ENCODE data around the gene DCTN4.
"Not testable (repeated sequence)": the region's sequence is repeated elsewhere in the genome, so short reads cannot be mapped to it uniquely, and the experiment has no call there.

Gene DCTN4

GRCh38 chr5:150758531-150759333 lies at the start of gene DCTN4:
Gene DCTN4 (minus strand): TSS chr5:150759017. CDS start chr5:150758993, 24 bp downstream.
- DNase-seq: peak; percentile 96

DNA sequence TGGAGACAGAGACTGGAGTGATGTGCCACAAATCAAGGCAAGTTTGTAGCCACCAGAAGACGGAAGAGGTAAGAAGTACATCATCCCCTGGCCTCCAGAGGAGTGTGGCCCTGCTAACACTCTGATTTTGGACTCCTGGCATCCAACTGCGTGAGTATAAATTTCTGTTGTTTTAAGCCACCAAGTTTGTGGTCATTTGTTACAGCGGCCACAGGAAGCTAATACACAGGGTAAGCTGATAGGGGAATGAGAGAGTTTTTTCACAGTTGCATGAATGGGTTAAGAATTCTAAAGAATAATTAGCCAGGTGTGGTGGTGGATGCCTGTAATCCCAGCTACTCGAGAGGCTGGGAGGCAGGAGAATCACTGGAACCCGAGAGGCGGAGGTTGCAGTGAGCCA lies 45.6 kb upstream of the DCTN4 start:
- no peak for DNase-seq

GRCh38 chr5:150801117-150801927 lies 42.5 kb upstream of the DCTN4 start:
- DNase-seq: peak; percentile 66

GRCh38 chr5:150797384-150797783 lies 38.6 kb upstream of the DCTN4 start:
- DNase-seq: no peak

DNA sequence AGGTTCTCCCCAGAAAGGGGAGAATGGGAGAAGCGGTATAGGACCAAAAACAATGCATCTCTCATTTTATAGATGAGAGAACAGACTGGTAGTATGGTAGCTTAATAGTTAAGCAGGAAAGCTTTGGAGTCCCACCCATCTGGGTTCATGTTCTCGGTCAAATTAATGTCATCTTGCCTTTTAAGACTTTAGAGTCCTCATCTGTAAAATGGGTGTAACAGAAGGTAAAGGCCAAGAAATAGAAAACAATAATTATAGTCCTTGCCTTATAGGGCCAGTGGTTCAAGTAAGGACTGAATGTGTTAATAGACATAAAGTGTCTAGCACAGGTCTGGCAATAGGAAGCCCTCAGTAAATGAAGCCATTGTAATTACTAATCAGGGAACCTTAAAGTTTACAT lies 36.1 kb upstream of the DCTN4 start:
- DNase-seq: no peak

- DNase-seq: not testable (repeated sequence)
Observed at GRCh38 chr5:150793423-150793888, 34.6 kb upstream of the DCTN4 start.

DNA sequence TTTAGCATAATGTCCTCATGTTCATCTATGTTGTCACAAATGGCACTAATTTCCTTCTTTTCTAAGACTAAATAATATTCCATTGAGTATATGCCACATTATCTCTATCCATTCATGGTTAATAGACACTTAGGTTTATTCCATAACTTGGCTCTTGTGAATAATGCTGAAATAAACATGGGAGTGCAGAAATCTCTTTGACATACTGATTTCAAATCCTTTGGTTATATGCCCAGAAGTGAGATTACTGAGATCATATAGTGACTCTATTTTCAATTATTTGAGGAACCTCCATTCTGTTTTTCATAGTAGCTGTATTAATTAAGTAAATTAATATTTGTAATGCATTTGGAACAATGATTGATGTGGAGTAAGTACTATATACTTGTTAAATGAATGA lies 32.7 kb upstream of the DCTN4 start:
- no peak for DNase-seq

DNA sequence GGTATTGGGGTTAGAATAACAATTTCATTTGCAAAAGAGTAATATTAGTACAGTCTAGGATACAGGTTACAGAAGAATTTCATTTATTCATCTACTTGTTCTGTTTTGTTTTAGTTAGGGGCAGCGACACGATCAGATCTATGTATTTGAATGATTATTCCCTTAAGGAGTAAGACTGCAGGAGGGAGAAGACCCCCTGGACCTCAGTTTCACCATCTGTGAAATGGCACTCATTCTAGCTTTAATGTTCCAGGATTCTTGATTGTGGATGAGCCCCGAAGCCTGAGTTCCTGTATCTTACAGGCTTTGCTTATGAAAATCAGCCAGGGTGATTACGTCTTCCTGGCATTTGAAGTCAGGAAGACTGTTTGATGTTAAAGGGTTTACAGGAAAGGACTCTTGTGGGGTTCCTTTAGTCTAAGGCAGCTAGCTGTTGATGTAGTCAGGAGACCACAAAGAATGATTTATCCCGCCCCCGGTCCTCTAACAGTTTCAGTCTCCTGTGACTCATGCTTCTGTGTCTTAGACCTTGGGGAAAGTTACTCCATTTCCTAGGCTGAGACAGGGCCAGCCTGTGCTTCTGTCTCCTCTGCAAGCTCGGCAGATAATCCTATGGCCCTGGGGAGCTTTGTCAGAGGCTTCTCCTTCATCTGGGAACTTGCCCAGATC lies 31.3 kb upstream of the DCTN4 start:
- peak; percentile 57 for DNase-seq

GRCh38 chr5:150789450-150789849 lies 30.6 kb upstream of the DCTN4 start:
- no peak for DNase-seq

- DNase-seq: no peak
Observed at GRCh38 chr5:150788977-150789376, 30.2 kb upstream of the DCTN4 start.

GRCh38 chr5:150787656-150788055 lies 28.8 kb upstream of the DCTN4 start:
- no peak for DNase-seq

- DNase-seq: no peak
Observed at GRCh38 chr5:150786876-150787275, 28.1 kb upstream of the DCTN4 start.

DNA sequence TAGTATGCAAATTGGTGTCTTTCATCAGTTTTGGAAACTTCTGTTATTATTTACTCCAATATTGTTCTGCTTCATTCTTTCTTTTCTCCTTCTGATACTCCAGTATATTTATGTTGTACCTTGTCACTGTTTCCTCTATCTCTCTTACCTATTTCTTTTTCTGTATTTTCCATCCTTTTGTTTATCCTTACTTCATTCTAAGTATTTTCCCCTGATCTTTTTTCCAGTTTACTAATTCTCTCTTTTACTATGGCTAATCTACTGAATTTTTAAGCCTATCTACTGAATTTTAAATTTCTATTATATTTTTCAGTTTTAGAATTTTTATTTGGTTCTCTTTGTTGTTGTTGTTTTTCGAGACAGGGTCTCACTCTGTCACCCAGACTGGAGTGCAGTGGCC lies 27.1 kb upstream of the DCTN4 start:
- no peak for DNase-seq

- peak; percentile 77 for DNase-seq
Observed at GRCh38 chr5:150783422-150783928, 24.7 kb upstream of the DCTN4 start.

GRCh38 chr5:150782850-150783249 lies 24.0 kb upstream of the DCTN4 start:
- no peak for DNase-seq

- DNase-seq: no peak
Observed at GRCh38 chr5:150781706-150782614, 23.1 kb upstream of the DCTN4 start.

DNA sequence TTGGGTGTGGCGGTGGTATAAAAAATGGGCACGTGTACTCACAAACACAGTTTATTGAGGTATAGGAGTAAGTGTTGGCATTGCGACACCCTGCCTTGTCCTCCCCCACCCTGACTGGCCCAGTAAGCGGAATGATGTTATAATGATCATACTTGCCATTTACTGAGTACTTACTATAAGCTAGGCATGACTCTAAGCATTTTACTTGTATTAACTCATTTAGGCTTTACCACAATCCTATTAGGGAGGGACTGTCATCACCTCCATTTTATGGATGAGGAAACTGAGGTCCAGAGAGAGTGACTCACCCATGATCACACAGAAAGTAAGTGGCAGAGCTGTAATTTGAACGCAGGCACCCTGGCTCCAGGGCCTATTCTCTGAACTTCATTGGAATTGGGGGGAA lies 22.0 kb upstream of the DCTN4 start:
- no peak for DNase-seq

DNA sequence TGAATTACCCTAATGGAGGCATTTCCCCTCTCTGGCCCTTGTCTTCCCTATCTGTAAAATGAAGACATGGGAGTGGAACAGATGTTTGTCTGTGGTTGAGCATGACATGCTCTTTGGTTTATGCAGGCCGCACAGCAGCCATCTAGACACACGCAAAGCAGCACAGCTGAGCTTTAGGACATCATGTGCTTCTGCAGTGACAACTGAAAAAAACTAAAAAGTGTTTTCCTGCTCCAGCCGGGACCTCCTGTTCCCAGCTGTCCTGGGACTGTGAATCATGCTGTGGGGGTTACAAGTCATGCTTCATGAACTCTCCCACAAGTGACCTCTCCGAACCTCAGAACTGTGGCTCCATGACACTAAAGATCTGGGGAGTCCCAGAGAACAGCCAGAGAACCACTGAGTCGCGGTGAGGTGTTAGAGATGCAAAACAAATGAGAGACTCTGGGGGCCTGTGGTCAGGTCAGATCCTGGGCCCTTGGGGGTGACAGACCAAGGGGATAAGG lies 21.4 kb upstream of the DCTN4 start:
- no peak for DNase-seq

- DNase-seq: no peak
Observed at GRCh38 chr5:150779397-150780186, 20.8 kb upstream of the DCTN4 start.

DNA sequence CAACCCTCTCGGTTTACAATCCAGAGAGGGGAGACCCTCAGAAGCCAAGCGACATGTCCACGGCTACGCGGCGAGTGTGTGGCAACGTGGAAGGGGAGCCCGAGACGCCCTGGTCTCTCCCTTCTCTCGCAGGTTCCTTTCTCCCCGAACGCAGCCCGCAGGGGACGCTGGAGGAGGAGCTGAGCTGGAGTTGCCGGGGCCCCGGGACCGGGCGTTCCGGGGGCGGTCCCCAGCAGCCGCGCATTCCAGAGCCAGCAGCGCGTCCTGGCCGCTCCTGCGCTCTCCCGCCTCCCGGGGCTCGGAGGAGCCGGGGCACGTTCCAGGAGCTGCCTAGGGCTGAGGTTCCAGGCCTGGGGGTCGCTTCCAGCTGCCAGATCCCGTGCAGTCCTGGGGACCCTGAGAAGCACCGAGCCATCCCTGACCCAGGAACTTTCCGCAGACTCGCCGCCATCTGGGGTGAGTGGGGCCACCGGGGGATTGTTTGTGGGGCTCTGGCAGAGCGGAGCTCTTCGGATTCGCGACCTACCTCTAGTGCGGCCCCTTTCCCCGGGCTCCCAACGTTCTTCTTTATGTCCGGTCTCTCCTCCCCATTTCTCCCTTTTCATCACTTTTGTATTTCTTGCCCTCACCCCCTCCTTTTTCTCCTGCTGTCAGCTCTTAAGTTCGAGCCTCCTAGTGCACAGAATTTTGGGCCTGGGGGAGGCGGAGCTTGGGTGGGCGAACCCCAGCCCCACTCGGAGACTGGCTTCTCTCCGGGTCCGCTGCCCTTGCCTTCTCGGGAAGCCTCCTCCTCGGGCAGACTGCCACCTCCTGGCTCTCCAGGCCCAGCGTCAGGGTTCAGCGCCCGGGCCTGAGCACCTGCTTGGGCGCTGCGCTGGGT lies 19.9 kb upstream of the DCTN4 start, which contains the start of gene SMIM3:
TSS of gene SMIM3 (plus strand) at position 241 of the 880 bp plus-strand sequence. CDS start 16,684 bp downstream, outside the sequence.
- peak; percentile 72 for DNase-seq

All from CD4-positive, alpha-beta T cell treated with Interleukin-12 subunit alpha and Interleukin-12 subunit beta, for 1 hour (primary cell).